PC-3 (cell line): ENCODE data around the gene LIF. TPM values are rescaled to one million over a fixed set of nuclear protein-coding genes. Genes with fewer than 3 reads are reported as not detected.

ENCODE experiments used
- ATAC-seq: fragments of 200-7000 bp; cut with Tn5 transposase; 2 replicates; pipeline ENCODE4 v1.9.1; 2020; ENCODE audit warnings: mild to moderate bottlenecking, moderate library complexity
- BruUV-seq: library from RNA; stranded (reverse); fragments of 400-500 nt; replicated peaks from 2 replicates; lab custom pipeline; 2021; lab: Mats Ljungman, UMichigan
- CTCF ChIA-PET: fragments of 300-600 bp; sonication (Branson Sonifier 250); formaldehyde crosslinking; loops from one replicate; lab custom pipeline; 2022; ENCODE audit warnings: antibody characterized with exemption; lab: Charles Lee
- POLR2A ChIA-PET: fragments of 300-600 bp; sonication (Branson Sonifier 250); formaldehyde crosslinking; loops from one replicate; lab custom pipeline; 2022; ENCODE audit warnings: antibody characterized with exemption; ENCODE audit not compliant: unreplicated experiment; lab: Charles Lee
- DNase-seq: peaks from one replicate; pipeline ENCODE4 v3.0.0-alpha.2; 2015
- H2AFZ ChIP-seq: fragments of 300-600 bp; sonication (generic); 2 replicates; pipeline ENCODE4 v1.6.0; 2016; ENCODE audit warnings: antibody characterized with exemption, low read length
- H3F3A ChIP-seq: fragments of 300-600 bp; sonication (generic); one replicate; pipeline ENCODE4 v1.6.0; 2017; ENCODE audit warnings: antibody characterized with exemption, low read length, control low read depth, mild to moderate bottlenecking; ENCODE audit not compliant: unreplicated experiment
- H3K27ac ChIP-seq: fragments of 300-600 bp; sonication (generic); 2 replicates; pipeline ENCODE4 v1.5.1; 2016; ENCODE audit warnings: mild to moderate bottlenecking, low read length
- H3K27me3 ChIP-seq: fragments of 300-600 bp; sonication (generic); 2 replicates; pipeline ENCODE4 v1.6.1; 2016; ENCODE audit warnings: low read length, mixed read lengths
- H3K36me3 ChIP-seq: fragments of 300-600 bp; sonication (generic); 2 replicates; pipeline ENCODE4 v1.6.1; 2016; ENCODE audit warnings: low read depth, mixed run types, low read length, mixed read lengths
- H3K4me1 ChIP-seq: fragments of 300-600 bp; sonication (generic); 2 replicates; pipeline ENCODE4 v1.5.1; 2016; ENCODE audit warnings: low read length; ENCODE audit not compliant: insufficient read depth
- H3K4me2 ChIP-seq: fragments of 300-600 bp; sonication (generic); 2 replicates; pipeline ENCODE4 v1.6.0; 2016; ENCODE audit warnings: low read length
- H3K4me3 ChIP-seq: fragments of 300-600 bp; sonication (generic); 2 replicates; pipeline ENCODE4 v1.5.1; 2016; ENCODE audit warnings: mild to moderate bottlenecking, low read length, mixed read lengths
- H3K79me2 ChIP-seq: fragments of 300-600 bp; sonication (generic); 2 replicates; pipeline ENCODE4 v1.6.1; 2017; ENCODE audit warnings: low read length, mixed read lengths
- H3K9ac ChIP-seq: fragments of 300-600 bp; sonication (generic); 2 replicates; pipeline ENCODE4 v1.6.0; 2016; ENCODE audit warnings: mild to moderate bottlenecking, low read length
- H3K9me2 ChIP-seq: fragments of 300-600 bp; sonication (generic); replicated peaks from 2 replicates; pipeline ENCODE4 v1.6.1; 2016; ENCODE audit warnings: mixed run types, low read length, mixed read lengths
- H3K9me3 ChIP-seq: fragments of 300-600 bp; sonication (generic); 2 replicates; pipeline ENCODE4 v1.6.1; 2016; ENCODE audit warnings: low read length, mixed read lengths
- H4K20me1 ChIP-seq: fragments of 300-600 bp; sonication (generic); 2 replicates; pipeline ENCODE4 v1.6.1; 2016; ENCODE audit warnings: low read length, mixed read lengths
- CTCF ChIP-seq: fragments of 300-600 bp; sonication (generic); conservative IDR thresholded peaks from 2 replicates; pipeline ENCODE4 v1.5.1; 2017; ENCODE audit warnings: antibody characterized with exemption, low read depth, mild to moderate bottlenecking, low read length
- EZH2 ChIP-seq: fragments of 300-600 bp; sonication (generic); IDR thresholded peaks from one replicate; pipeline ENCODE4 v1.6.1; 2017; ENCODE audit warnings: antibody characterized with exemption, mild to moderate bottlenecking, low read length; ENCODE audit not compliant: unreplicated experiment
- EZH2phosphoT487 ChIP-seq: fragments of 300-600 bp; sonication (generic); IDR thresholded peaks from 2 replicates; pipeline ENCODE4 v1.6.1; 2018; ENCODE audit warnings: mild to moderate bottlenecking, antibody characterized with exemption, low read length, borderline replicate concordance
- intact Hi-C: fragments of 100-400 bp; cut with micrococcal nuclease; formaldehyde crosslinking; loops from 2 replicates; pipeline ENCODE4 v1.9.0; 2023
- total RNA-seq: library from RNA; depleted of rRNA; stranded (reverse); fragments of >200 nt; gene quantifications from 2 replicates; pipeline ENCODE4 v1.2.3, GENCODE V29; 2014

The LIF gene
- total RNA-seq, 1 experiment from 2014 or later, result 64.1 TPM

- intact Hi-C loops, result loop anchor here (5.0 kb wide), 1 partner anchor 41 kb away; the partner anchor contains the start of gene TBC1D10A
Observed at GRCh38 chr22:30285846-30286200, 39.3 kb upstream of the LIF start.

GRCh38 chr22:30285176-30285845 lies 38.8 kb upstream of the LIF start:
- Histone ChIP-seq H3K9me2 (no peaks in the 10 kb centered on the region), H4K20me1 (no peaks in the 10 kb centered on the region), H3K79me2 (0 out of 2 replicates have a peak, but pooled peaks cover 3% of the 10 kb centered on the region), H3K27ac (no peak overlapping the region), H3K27me3 (no peaks in the 10 kb centered on the region), H3K9ac (no peak overlapping the region), H3F3A (no peaks in the 10 kb centered on the region), H3K4me2 (no peak overlapping the region), H3K36me3 (no peaks in the 10 kb centered on the region), H3K4me1 (peaks cover 13% of the 10 kb centered on the region), H3K9me3 (no peaks in the 10 kb centered on the region), H3K4me3 (no peak overlapping the region), H2AFZ (no peak overlapping the region)
- intact Hi-C loops, result loop anchor here (5.0 kb wide), 1 partner anchor 42 kb away; the partner anchor contains the start of gene TBC1D10A
- ChIA-PET CTCF (no interaction called here), POLR2A (no interaction called here)
- no peak for TF ChIP-seq EZH2phosphoT487
- no peak for TF ChIP-seq CTCF
- TF ChIP-seq EZH2, result no peak
- DNase-seq (no peak), ATAC-seq (no peak)
- BruUV-seq, result no TSS peak

More at GRCh38 chr22:30285846-30286200, 39.3 kb upstream of the LIF start:
- Histone ChIP-seq H3K9ac (no peak overlapping the region), H3F3A (no peaks in the 10 kb centered on the region), H3K27ac (no peak overlapping the region), H3K9me2 (no peaks in the 10 kb centered on the region), H3K4me2 (no peak overlapping the region), H3K4me1 (peaks cover 18% of the 10 kb centered on the region), H3K36me3 (no peaks in the 10 kb centered on the region), H3K9me3 (no peaks in the 10 kb centered on the region), H3K4me3 (no peak overlapping the region), H3K79me2 (0 out of 2 replicates have a peak, but pooled peaks cover 3% of the 10 kb centered on the region), H4K20me1 (no peaks in the 10 kb centered on the region), H3K27me3 (no peaks in the 10 kb centered on the region), H2AFZ (no peak overlapping the region)
- TF ChIP-seq EZH2phosphoT487, result no peak
- no peak for TF ChIP-seq CTCF
- no peak for TF ChIP-seq EZH2
- no peak for DNase-seq
- no peak for ATAC-seq
- ChIA-PET CTCF (no interaction called here), POLR2A (no interaction called here)
- BruUV-seq, result no TSS peak

- no peak overlapping the region for H3K4me2 ChIP-seq
- H2AFZ ChIP-seq, result no peak overlapping the region
- no peak for DNase-seq
- H3K9me2 ChIP-seq, result no peaks in the 10 kb centered on the region
- no TSS peak for BruUV-seq
- no peak for TF ChIP-seq CTCF
- TF ChIP-seq EZH2phosphoT487, result no peak
- no peak for TF ChIP-seq EZH2
- ATAC-seq, result no peak
- no peak overlapping the region for H3K9ac ChIP-seq
- H3K9me3 ChIP-seq, result no peaks in the 10 kb centered on the region
- no peaks in the 10 kb centered on the region for H3K36me3 ChIP-seq
- H3K79me2 ChIP-seq, result 0 out of 2 replicates have a peak, but pooled peaks cover 3% of the 10 kb centered on the region
- intact Hi-C loops, result loop anchor here (5.0 kb wide), 1 partner anchor 43 kb away; the partner anchor contains the start of gene TBC1D10A
- ChIA-PET POLR2A (no interaction called here), CTCF (no interaction called here)
- H3K4me1 ChIP-seq, result peaks cover 8% of the 10 kb centered on the region
- no peaks in the 10 kb centered on the region for H3F3A ChIP-seq
- H3K27me3 ChIP-seq, result no peaks in the 10 kb centered on the region
- no peak overlapping the region for H3K27ac ChIP-seq
- H4K20me1 ChIP-seq, result no peaks in the 10 kb centered on the region
- no peak overlapping the region for H3K4me3 ChIP-seq
Observed at GRCh38 chr22:30284666-30285065, 38.1 kb upstream of the LIF start.
